ENCODE measurements around the gene ANKRD34A.

GRCh38 chr1:145953861-145954260, 10.5 kb downstream of the ANKRD34A start:
- TF ChIP-seq CTCF (IDR thresholded peaks at IDR 0.05) (no peak), POLR2A (IDR thresholded peaks at IDR 0.05) (no peak)

Measured in uterus (tissue), 2 donors.